HG02610 (cell line): Measurements from ENCODE around the gene LINC00305.

Experiments
- ATAC-seq: cut with Tn5 transposase; IDR thresholded peaks from one replicate; pipeline ENCODE4 v1.9.1; 2021; ENCODE audit warnings: mild to moderate bottlenecking, moderate library complexity; ENCODE audit not compliant: unreplicated experiment

Gene LINC00305

DNA sequence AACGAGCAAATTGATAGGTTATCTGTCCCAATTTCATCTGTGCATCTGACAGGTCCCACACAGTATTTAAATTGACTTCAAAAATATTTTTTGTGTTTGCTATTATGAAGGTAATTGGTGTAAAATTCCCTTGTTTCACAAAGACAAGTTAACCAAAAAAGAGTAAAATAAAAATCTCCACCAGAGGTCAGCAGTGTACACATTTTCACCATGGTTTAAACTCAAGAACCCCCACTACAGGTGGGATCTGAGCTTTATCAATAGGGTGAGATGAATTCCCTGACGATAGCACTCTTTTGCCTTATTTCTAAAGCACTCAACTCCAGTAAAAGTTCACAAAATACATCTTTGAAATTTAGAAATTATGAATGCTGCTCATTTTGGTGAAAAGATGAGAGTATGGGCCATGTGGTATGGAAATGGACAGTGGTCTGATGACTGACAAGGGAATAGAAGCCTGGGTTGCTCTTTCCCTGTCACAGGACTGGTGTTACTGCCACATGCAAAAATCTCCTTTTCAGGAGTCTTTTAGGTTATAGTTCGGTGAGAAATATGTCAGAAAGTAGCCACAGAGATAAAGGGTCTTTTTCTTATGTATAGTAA is 111.0 kb downstream of the LINC00305 start:
- peak; percentile 73 for ATAC-seq

- ATAC-seq = no peak
These were observed 116.6 kb downstream of the LINC00305 start for GRCh38 chr18:64032312-64032711.

DNA sequence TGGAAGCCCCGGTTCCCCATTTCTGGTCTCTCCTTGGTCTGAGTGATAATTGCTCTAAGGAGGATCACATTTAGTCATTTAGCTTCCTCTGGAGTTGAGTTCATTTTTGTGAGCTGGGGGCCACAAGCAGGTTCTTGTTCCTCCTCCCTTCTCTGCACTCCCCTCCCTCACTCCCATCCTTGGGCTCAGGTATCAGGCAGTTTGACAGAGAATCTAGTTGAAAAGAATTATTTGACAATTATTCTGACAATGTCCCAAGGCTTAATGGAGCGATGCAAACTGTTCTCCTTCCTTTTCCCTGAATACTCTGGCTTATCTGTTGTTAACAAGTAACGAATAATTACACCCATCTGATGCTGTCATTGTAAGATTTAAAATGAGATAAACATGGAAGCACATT is 117.5 kb downstream of the LINC00305 start:
- no peak for ATAC-seq
